ENCODE results near the gene TSKU.

TSKU gene

DNA sequence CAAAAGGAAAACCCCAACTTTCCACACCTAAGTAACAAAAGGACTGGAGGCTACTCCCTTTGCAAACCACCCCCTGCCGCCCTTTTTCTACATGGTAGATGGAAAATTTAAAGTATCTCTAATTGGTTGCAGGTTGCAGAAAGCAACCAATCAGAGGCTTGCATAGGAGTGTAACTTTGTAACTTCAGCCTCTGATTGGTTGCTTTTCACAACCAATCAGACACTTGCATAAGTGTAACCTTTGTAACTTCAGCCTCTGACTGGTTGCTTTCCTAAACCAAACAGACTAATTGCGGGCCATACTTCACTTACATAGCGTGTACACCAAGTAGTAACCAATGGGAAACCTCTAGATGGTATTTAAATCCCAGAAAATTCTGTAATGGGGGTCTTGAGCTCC lies 60.8 kb downstream of the TSKU start:
- H3K4me3 ChIP-seq (ENCODE audit: low read depth, low read length), result no peak overlapping the region
- DNase-seq (ENCODE audit: low read depth, low spot score), result no peak
- TF ChIP-seq, protein P1, sequence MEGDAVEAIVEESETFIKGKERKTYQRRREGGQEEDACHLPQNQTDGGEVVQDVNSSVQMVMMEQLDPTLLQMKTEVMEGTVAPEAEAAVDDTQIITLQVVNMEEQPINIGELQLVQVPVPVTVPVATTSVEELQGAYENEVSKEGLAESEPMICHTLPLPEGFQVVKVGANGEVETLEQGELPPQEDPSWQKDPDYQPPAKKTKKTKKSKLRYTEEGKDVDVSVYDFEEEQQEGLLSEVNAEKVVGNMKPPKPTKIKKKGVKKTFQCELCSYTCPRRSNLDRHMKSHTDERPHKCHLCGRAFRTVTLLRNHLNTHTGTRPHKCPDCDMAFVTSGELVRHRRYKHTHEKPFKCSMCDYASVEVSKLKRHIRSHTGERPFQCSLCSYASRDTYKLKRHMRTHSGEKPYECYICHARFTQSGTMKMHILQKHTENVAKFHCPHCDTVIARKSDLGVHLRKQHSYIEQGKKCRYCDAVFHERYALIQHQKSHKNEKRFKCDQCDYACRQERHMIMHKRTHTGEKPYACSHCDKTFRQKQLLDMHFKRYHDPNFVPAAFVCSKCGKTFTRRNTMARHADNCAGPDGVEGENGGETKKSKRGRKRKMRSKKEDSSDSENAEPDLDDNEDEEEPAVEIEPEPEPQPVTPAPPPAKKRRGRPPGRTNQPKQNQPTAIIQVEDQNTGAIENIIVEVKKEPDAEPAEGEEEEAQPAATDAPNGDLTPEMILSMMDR (IDR thresholded peaks at IDR 0.05; ENCODE audit: insufficient read depth, low read length, missing control alignments), result no peak
- ChIA-PET POLR2A (no interaction called here), CTCF (interaction anchor here (1.0 to 1.5 kb wide), 3 partner anchors 9 to 109 kb away, joined by 3 read pairs; no protein-coding TSS in a partner anchor)

DNA sequence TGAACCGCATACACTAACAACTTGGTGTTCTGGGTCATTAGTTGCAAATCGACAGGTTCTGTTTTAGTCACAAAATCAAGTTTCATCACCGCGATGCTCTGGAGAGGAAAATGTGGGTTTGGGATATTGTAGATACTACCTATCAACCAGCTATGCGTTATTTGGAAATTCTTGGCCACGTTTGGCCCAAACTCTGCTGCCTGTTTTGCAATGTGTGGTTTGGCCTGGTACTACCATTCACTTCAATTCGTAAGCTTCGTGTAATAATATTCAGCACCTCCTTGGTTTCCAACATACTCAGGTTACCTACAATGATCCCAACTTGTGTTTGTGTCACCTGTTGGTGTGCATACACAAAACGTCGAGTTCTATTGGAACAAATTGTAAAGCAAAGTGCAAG lies 61.4 kb downstream of the TSKU start:
- POLR2A ChIA-PET, result no interaction called here
- TF ChIP-seq, protein P1 (IDR thresholded peaks at IDR 0.05; ENCODE audit: insufficient read depth, low read length, missing control alignments), result no peak
- CTCF ChIA-PET, result interaction anchor here (1.0 to 1.5 kb wide), 2 partner anchors 9 to 109 kb away, joined by 3 read pairs; no protein-coding TSS in a partner anchor
- DNase-seq (ENCODE audit: low read depth, low spot score), result no peak
- no peak overlapping the region for H3K4me3 ChIP-seq (ENCODE audit: low read depth, low read length)

DNA sequence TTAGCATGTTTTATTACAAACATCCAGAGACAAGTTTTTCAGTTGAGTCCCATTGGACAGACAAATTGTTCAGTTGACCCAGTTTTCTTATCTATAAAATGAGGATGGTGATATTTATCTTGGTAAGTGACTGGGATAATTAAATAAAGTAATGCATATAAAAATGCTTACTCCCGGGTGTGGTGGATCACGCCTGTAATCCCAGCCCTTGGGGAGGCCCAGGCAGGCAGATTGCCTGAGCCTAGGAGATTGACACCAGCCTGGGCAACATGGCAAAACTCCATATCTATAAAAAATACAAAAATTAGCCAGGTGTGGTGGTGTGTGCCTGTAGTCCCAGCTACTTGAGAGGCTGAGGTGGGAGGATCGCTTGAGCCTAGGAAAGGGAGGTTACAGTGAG lies 61.9 kb downstream of the TSKU start:
- ChIA-PET CTCF (interaction anchor here (1.0 kb wide), 1 partner anchor 10 kb away, joined by 3 read pairs; no protein-coding TSS in a partner anchor), POLR2A (no interaction called here)
- TF ChIP-seq, protein P1 (IDR thresholded peaks at IDR 0.05; ENCODE audit: insufficient read depth, low read length, missing control alignments), result no peak
- H3K4me3 ChIP-seq (ENCODE audit: low read depth, low read length), result no peak overlapping the region
- DNase-seq (ENCODE audit: low read depth, low spot score), result no peak

DNA sequence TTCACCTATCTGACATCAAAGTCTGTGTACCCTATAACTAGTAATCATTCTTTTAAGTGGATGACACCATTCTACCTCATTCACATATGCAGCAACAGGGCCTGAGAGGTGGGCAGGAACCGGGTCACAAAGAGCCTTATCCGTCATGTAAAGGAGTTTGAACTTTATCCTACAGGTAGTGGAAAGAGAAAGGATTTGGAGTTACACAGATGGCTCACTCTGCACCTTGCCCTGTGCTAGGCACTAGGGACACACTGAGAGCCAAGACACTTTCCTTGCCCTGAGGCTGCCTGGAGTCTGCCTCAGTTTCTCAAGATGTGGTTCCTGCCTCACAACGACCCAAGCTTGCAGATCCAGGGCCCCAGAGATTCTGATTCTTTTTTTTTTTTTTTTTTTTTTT lies 63.3 kb downstream of the TSKU start:
- ChIA-PET POLR2A (no interaction called here), CTCF (no interaction called here)
- DNase-seq (ENCODE audit: low read depth, low spot score), result no peak
- no peak overlapping the region for H3K4me3 ChIP-seq (ENCODE audit: low read depth, low read length)
- TF ChIP-seq, protein P1 (IDR thresholded peaks at IDR 0.05; ENCODE audit: insufficient read depth, low read length, missing control alignments), result no peak

All from AG04449 (cell line).